ENCODE data around the gene MTA1. TPM values are rescaled to one million over a fixed set of nuclear protein-coding genes. Genes with fewer than 3 reads are reported as not detected.

Gene MTA1
- total and polyA plus RNA-seq, 4 donors = 3.7 to 28.1 (median 21.0) TPM

GRCh38 chr14:105427936-105428485 is 8.4 kb downstream of the MTA1 start:
- TF ChIP-seq, protein P1, sequence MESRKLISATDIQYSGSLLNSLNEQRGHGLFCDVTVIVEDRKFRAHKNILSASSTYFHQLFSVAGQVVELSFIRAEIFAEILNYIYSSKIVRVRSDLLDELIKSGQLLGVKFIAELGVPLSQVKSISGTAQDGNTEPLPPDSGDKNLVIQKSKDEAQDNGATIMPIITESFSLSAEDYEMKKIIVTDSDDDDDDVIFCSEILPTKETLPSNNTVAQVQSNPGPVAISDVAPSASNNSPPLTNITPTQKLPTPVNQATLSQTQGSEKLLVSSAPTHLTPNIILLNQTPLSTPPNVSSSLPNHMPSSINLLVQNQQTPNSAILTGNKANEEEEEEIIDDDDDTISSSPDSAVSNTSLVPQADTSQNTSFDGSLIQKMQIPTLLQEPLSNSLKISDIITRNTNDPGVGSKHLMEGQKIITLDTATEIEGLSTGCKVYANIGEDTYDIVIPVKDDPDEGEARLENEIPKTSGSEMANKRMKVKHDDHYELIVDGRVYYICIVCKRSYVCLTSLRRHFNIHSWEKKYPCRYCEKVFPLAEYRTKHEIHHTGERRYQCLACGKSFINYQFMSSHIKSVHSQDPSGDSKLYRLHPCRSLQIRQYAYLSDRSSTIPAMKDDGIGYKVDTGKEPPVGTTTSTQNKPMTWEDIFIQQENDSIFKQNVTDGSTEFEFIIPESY (IDR thresholded peaks at IDR 0.05) = no peak
- TF ChIP-seq GABPA (IDR thresholded peaks at IDR 0.05 in 1 of 2, conservative IDR thresholded peaks at IDR 0.05 in 1 of 2) (no peak), HNF4A (conservative IDR thresholded peaks at IDR 0.05) (no peak), NR2F2 (IDR thresholded peaks at IDR 0.05) (no peak), JUND (IDR thresholded peaks at IDR 0.05) (no peak), YY1 (IDR thresholded peaks at IDR 0.05) (no peak), SP1 (IDR thresholded peaks at IDR 0.05) (no peak)
- TF ChIP-seq, protein P2, sequence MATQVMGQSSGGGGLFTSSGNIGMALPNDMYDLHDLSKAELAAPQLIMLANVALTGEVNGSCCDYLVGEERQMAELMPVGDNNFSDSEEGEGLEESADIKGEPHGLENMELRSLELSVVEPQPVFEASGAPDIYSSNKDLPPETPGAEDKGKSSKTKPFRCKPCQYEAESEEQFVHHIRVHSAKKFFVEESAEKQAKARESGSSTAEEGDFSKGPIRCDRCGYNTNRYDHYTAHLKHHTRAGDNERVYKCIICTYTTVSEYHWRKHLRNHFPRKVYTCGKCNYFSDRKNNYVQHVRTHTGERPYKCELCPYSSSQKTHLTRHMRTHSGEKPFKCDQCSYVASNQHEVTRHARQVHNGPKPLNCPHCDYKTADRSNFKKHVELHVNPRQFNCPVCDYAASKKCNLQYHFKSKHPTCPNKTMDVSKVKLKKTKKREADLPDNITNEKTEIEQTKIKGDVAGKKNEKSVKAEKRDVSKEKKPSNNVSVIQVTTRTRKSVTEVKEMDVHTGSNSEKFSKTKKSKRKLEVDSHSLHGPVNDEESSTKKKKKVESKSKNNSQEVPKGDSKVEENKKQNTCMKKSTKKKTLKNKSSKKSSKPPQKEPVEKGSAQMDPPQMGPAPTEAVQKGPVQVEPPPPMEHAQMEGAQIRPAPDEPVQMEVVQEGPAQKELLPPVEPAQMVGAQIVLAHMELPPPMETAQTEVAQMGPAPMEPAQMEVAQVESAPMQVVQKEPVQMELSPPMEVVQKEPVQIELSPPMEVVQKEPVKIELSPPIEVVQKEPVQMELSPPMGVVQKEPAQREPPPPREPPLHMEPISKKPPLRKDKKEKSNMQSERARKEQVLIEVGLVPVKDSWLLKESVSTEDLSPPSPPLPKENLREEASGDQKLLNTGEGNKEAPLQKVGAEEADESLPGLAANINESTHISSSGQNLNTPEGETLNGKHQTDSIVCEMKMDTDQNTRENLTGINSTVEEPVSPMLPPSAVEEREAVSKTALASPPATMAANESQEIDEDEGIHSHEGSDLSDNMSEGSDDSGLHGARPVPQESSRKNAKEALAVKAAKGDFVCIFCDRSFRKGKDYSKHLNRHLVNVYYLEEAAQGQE (IDR thresholded peaks at IDR 0.05) = no peak
- no peak for DNase-seq (ENCODE audit: low spot score)
- H3K4me3 ChIP-seq (ENCODE audit: low read depth in 1 of 3, low read length in 3 of 3) = no peak overlapping the region
- no peak overlapping the region for H3K9ac ChIP-seq (ENCODE audit: low read depth in 1 of 2, low read length in 2 of 2)
- no peaks in the 10 kb centered on the region for H3K27me3 ChIP-seq (ENCODE audit: control insufficient read depth in 4 of 4, insufficient read depth in 4 of 4, low read length in 3 of 4)
- peaks cover 0 to 6% (median 2%) of the 10 kb centered on the region in 4 donors for H3K36me3 ChIP-seq (ENCODE audit: control insufficient read depth in 4 of 4, insufficient read depth in 3 of 4, low read depth in 1 of 4, low read length in 3 of 4)
- H3K4me1 ChIP-seq (ENCODE audit: control insufficient read depth in 4 of 4, insufficient read depth in 4 of 4, low read length in 3 of 4) = peaks cover 6 to 20% (median 10%) of the 10 kb centered on the region in 4 donors
- WGBS = 94% methylated on average over 9 of the region's 9 CpGs
- no peaks in the 10 kb centered on the region for H3K9me3 ChIP-seq (ENCODE audit: control insufficient read depth in 4 of 4, low read length in 3 of 4)
- H3K27ac ChIP-seq (ENCODE audit: low read depth in 1 of 2, low read length in 2 of 2) = no peak overlapping the region

DNA sequence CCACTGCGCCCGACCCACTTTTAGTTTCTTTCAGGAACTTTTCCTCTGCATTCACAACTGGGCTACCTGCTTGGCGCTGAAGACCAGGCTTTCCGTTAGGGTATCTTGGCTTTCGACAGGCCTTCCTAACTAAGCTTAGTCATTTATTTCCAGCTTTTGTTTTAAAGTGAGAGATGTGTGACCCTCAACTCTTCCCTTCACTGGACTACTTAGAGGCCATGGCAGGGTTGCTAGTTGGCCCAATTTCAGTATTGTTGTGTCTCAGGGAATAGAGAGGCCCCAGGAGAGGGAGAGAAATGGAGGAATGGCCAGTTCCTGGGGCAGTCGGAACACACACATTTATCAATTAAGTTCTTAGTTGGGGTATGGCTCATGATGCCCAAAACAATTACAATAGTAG is 10.4 kb downstream of the MTA1 start:
- WGBS = 94% methylated on average over 6 of the region's 6 CpGs
- H3K27me3 ChIP-seq (ENCODE audit: control insufficient read depth in 4 of 4, insufficient read depth in 4 of 4, low read length in 3 of 4) = no peaks in the 10 kb centered on the region
- no peak for DNase-seq (ENCODE audit: low spot score)
- TF ChIP-seq NR2F2 (IDR thresholded peaks at IDR 0.05) (no peak), GABPA (IDR thresholded peaks at IDR 0.05 in 1 of 2, conservative IDR thresholded peaks at IDR 0.05 in 1 of 2) (no peak), MAX (IDR thresholded peaks at IDR 0.05) (no peak)
- no peak overlapping the region for H3K9ac ChIP-seq (ENCODE audit: low read depth in 1 of 2, low read length in 2 of 2)
- H3K36me3 ChIP-seq (ENCODE audit: control insufficient read depth in 4 of 4, insufficient read depth in 3 of 4, low read depth in 1 of 4, low read length in 3 of 4) = peaks cover 0 to 4% (median under 1%) of the 10 kb centered on the region in 4 donors
- H3K9me3 ChIP-seq (ENCODE audit: control insufficient read depth in 4 of 4, low read length in 3 of 4) = no peaks in the 10 kb centered on the region
- H3K27ac ChIP-seq (ENCODE audit: low read depth in 1 of 2, low read length in 2 of 2) = peak overlapping the region in 1 of 2 donors; percentile 88
- no peak overlapping the region for H3K4me3 ChIP-seq (ENCODE audit: low read depth in 1 of 3, low read length in 3 of 3)
- H3K4me1 ChIP-seq (ENCODE audit: control insufficient read depth in 4 of 4, insufficient read depth in 4 of 4, low read length in 3 of 4) = peaks cover 8 to 26% (median 16%) of the 10 kb centered on the region in 4 donors

DNA sequence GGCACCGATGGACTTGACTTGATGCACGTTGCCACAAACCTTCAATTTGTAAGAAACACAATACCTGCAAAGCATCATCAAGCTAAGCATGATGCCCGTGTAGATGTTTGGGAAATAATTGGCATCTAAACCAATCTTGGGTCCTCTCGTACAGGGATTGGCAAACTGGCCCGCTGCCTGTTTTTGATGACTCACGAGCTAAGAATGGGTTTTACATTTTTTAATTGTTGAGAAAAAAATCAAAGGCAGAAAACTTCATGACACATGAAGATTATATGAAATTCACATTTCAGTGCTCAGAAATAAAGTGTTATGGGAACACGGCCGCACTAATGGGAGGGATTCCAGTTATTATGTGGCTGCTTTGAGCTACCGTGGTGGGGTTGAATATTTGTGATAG is 10.9 kb downstream of the MTA1 start:
- Histone ChIP-seq H3K4me1 (ENCODE audit: control insufficient read depth in 4 of 4, insufficient read depth in 4 of 4, low read length in 3 of 4) (peaks cover 8 to 26% (median 16%) of the 10 kb centered on the region in 4 donors), H3K9me3 (ENCODE audit: control insufficient read depth in 4 of 4, low read length in 3 of 4) (no peaks in the 10 kb centered on the region), H3K27me3 (ENCODE audit: control insufficient read depth in 4 of 4, insufficient read depth in 4 of 4, low read length in 3 of 4) (no peaks in the 10 kb centered on the region), H3K4me3 (ENCODE audit: low read depth in 1 of 3, low read length in 3 of 3) (no peak overlapping the region), H3K9ac (ENCODE audit: low read depth in 1 of 2, low read length in 2 of 2) (no peak overlapping the region), H3K36me3 (ENCODE audit: control insufficient read depth in 4 of 4, insufficient read depth in 3 of 4, low read depth in 1 of 4, low read length in 3 of 4) (peaks cover 0 to 4% (median under 1%) of the 10 kb centered on the region in 4 donors), H3K27ac (ENCODE audit: low read depth in 1 of 2, low read length in 2 of 2) (peak overlapping the region; percentile 86 to 88)
- TF ChIP-seq, protein P1 (IDR thresholded peaks at IDR 0.05) = no peak
- TF ChIP-seq JUND (IDR thresholded peaks at IDR 0.05) = peak in 1 of 2 donors; percentile 24
- TF ChIP-seq EGR1 (IDR thresholded peaks at IDR 0.05; ENCODE audit: low read depth in 2 of 2) = no peak
- no peak for TF ChIP-seq MAX (IDR thresholded peaks at IDR 0.05)
- 77% methylated on average over 9 of the region's 9 CpGs for WGBS
- DNase-seq (ENCODE audit: low spot score) = no peak
